Middle frontal gyrus (tissue), 1 donor: ENCODE results near the gene SPRY1.

Experiments
- DNase-seq: peaks from one replicate; pipeline ENCODE4 v3.0.0-alpha.2; 2015; ENCODE audit warnings: low spot score; ENCODE audit errors: extremely low spot score

The SPRY1 gene

GRCh38 chr4:123443401-123444289 lies 47.0 kb downstream of the SPRY1 start:
- DNase-seq: no peak

DNA sequence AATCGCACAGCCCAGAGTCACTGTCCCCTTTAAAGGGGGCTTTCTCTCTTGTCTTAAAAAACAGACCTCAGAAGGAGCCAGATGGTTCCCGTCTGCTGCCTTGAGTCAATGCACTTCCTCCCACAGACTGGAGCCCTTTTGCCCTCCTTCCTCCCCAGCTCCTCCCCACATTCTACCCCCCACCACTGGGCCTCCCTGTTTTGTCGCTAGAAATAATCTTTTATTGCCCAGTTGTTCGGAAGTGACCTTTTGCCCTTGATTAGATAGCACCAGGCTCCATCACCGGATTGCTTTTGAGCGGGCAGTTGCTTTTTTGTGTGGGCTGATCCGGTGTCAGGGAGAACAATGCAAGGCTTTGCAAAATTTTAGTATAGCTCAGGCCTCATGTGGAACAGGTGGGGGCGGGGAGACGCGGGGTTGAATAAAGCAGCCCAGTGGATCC lies 47.7 kb downstream of the SPRY1 start:
- DNase-seq: no peak

DNA sequence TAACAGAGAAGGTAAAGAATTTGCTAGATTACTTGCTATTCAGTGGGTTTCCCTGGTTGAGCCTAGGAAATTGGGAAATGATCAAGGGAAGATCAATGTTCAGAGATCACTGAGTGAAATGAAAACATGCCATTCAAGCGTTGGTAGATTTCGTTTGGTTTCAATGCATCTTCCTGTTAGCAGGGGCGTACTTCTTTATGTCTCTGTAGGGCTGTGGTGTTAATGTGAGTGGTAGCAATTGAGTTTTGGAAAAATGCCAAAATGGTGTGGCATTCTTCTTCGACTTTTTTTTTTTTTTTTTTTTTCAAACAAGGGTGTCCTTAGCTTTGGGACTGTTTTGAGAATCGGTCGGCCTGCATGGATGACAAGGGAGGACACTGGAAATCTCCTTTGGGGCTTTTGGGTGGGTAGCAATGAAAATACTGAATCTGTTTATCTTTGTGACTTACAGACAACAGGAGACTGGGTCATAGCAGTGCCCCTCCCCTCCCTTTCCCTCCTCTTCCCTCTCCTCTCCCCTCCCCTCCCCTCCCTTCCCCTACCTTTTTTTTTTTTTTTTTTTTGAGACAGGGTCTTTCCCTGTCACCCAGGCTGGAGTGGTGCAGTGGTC lies 50.4 kb downstream of the SPRY1 start:
- no peak for DNase-seq

DNA sequence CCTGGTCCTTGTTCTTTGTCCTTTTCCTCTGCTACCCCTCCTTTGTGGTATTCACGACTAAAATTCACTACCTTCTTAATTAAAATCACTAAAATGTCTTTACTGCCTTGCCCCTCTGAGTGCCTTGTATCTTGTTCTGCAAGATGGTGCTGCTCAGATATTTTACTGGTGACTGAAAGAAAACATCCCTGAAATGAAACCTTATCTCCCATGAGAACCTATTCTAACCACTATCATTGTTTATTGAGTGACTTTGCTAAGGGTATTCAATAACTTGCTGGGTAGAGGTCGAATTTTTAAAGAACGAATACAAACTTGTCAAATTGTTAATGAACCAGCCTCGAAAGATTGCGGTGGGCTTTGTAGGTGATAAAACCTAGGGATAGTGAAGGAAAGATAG lies 52.8 kb downstream of the SPRY1 start:
- no peak for DNase-seq

GRCh38 chr4:123449780-123450179 lies 53.2 kb downstream of the SPRY1 start:
- no peak for DNase-seq

GRCh38 chr4:123450393-123450792 lies 53.8 kb downstream of the SPRY1 start:
- no peak for DNase-seq

DNA sequence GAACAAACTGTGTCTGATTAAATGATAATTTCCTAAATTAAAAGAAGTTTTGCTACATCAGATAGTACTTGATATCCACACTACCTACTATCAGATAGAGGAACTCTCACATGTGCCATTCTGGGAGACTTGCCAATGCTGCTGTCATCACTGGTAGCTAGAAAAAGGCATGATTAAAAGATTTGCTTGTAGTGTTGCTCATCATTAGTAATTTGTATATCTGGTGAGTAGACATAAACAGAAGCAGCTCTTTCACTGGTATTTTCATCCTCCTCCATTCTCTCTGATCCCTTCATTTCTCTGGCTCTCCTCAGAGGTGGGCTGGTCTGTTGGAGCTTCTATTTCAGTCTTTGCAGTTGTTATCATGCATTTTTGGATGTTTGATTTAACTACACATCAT lies 56.0 kb downstream of the SPRY1 start:
- peak; percentile 62 for DNase-seq

- DNase-seq: no peak
These were observed 56.6 kb downstream of the SPRY1 start for GRCh38 chr4:123453061-123453680.
